ENCODE results near the gene AFDN. TPM values are rescaled to one million over a fixed set of nuclear protein-coding genes. Genes with fewer than 3 reads are reported as not detected.
"Not testable (repeated sequence)": the region's sequence is repeated elsewhere in the genome, so short reads cannot be mapped to it uniquely, and the experiment has no call there.

The AFDN gene
- total RNA-seq, 1 donor from 2014 or later, result 98.2 TPM

- no peak for DNase-seq (ENCODE audit: low read depth in 2 of 2)
Observed at GRCh38 chr6:167974640-167975344, 148.1 kb downstream of the AFDN start.

GRCh38 chr6:167975458-167975857 is 148.7 kb downstream of the AFDN start:
- DNase-seq (ENCODE audit: low read depth in 2 of 2), result no peak

GRCh38 chr6:167976116-167976657 is 149.5 kb downstream of the AFDN start:
- not testable (repeated sequence) for DNase-seq (ENCODE audit: low read depth in 2 of 2)

GRCh38 chr6:167976708-167977107 is 150.0 kb downstream of the AFDN start:
- DNase-seq (ENCODE audit: low read depth in 2 of 2), result no peak

GRCh38 chr6:167977717-167978467 is 151.2 kb downstream of the AFDN start:
- DNase-seq (ENCODE audit: low read depth in 2 of 2), result no peak

GRCh38 chr6:167978607-167979006 is 151.9 kb downstream of the AFDN start:
- no peak for DNase-seq (ENCODE audit: low read depth in 2 of 2)

- DNase-seq (ENCODE audit: low read depth in 2 of 2), result no peak
Observed at GRCh38 chr6:167979436-167980139, 152.9 kb downstream of the AFDN start.

GRCh38 chr6:167980911-167981580 is 154.3 kb downstream of the AFDN start:
- peak in 1 of 2 donors; percentile 40 for DNase-seq (ENCODE audit: low read depth in 2 of 2)

- DNase-seq (ENCODE audit: low read depth in 2 of 2), result no peak
Observed at GRCh38 chr6:167981916-167982462, 155.3 kb downstream of the AFDN start.

- no peak for DNase-seq (ENCODE audit: low read depth in 2 of 2)
Observed at GRCh38 chr6:167984144-167984719, 157.5 kb downstream of the AFDN start.

- DNase-seq (ENCODE audit: low read depth in 2 of 2), result no peak
Observed at GRCh38 chr6:167984876-167985604, 158.3 kb downstream of the AFDN start.

- no peak for DNase-seq (ENCODE audit: low read depth in 2 of 2)
Observed at GRCh38 chr6:167985911-167986595, 159.3 kb downstream of the AFDN start.

- DNase-seq (ENCODE audit: low read depth in 2 of 2), result no peak
Observed at GRCh38 chr6:167987396-167988153, 160.9 kb downstream of the AFDN start.

GRCh38 chr6:167988154-167988495 is 161.4 kb downstream of the AFDN start:
- no peak for DNase-seq (ENCODE audit: low read depth in 2 of 2)

GRCh38 chr6:167988945-167989841 is 162.5 kb downstream of the AFDN start:
- DNase-seq (ENCODE audit: low read depth in 2 of 2), result no peak

GRCh38 chr6:167990016-167990945 is 163.6 kb downstream of the AFDN start:
- no peak for DNase-seq (ENCODE audit: low read depth in 2 of 2)

GRCh38 chr6:167993169-167993568 is 166.5 kb downstream of the AFDN start:
- peak; percentile 28 to 86 for DNase-seq (ENCODE audit: low read depth in 2 of 2)
